GM19372 (cell line): ENCODE measurements around the gene PTPRE.

Experiments
- ATAC-seq: cut with Tn5 transposase; IDR thresholded peaks from one replicate; pipeline ENCODE4 v1.9.1; 2021; ENCODE audit warnings: mild to moderate bottlenecking, low read depth, moderate library complexity; ENCODE audit not compliant: unreplicated experiment

The PTPRE gene

GRCh38 chr10:127949831-127950230 lies 42.9 kb downstream of the PTPRE start:
- ATAC-seq, result no peak

- ATAC-seq, result no peak
Measured at GRCh38 chr10:127951861-127952574, 45.1 kb downstream of the PTPRE start.

- ATAC-seq, result no peak
Measured at GRCh38 chr10:127952575-127952869, 45.6 kb downstream of the PTPRE start.

GRCh38 chr10:127952918-127953317 lies 46.0 kb downstream of the PTPRE start:
- ATAC-seq, result no peak

GRCh38 chr10:127953876-127954275 lies 47.0 kb downstream of the PTPRE start:
- no peak for ATAC-seq

- ATAC-seq, result no peak
Measured at GRCh38 chr10:127959428-127959827, 52.5 kb downstream of the PTPRE start.

- no peak for ATAC-seq
Measured at GRCh38 chr10:127961071-127961470, 54.2 kb downstream of the PTPRE start.

GRCh38 chr10:127962205-127962604 lies 55.3 kb downstream of the PTPRE start:
- no peak for ATAC-seq

GRCh38 chr10:127963136-127963535 lies 56.2 kb downstream of the PTPRE start:
- no peak for ATAC-seq

GRCh38 chr10:127964621-127965020 lies 57.7 kb downstream of the PTPRE start:
- ATAC-seq, result no peak

GRCh38 chr10:127966875-127967274 lies 60.0 kb downstream of the PTPRE start:
- ATAC-seq, result no peak

- ATAC-seq, result no peak
Measured at GRCh38 chr10:127968027-127968441, 61.1 kb downstream of the PTPRE start.

GRCh38 chr10:127968659-127969058 lies 61.8 kb downstream of the PTPRE start:
- no peak for ATAC-seq

GRCh38 chr10:127971101-127971946 lies 64.4 kb downstream of the PTPRE start:
- ATAC-seq, result no peak

- ATAC-seq, result no peak
Measured at GRCh38 chr10:127971963-127972615, 65.2 kb downstream of the PTPRE start.

GRCh38 chr10:127972751-127973357 lies 66.0 kb downstream of the PTPRE start:
- no peak for ATAC-seq

GRCh38 chr10:127973791-127974311 lies 66.9 kb downstream of the PTPRE start:
- ATAC-seq, result no peak

GRCh38 chr10:127974911-127975310 lies 68.0 kb downstream of the PTPRE start:
- ATAC-seq, result no peak

- no peak for ATAC-seq
Measured at GRCh38 chr10:127976286-127976685, 69.4 kb downstream of the PTPRE start.

GRCh38 chr10:127976701-127977356 lies 69.9 kb downstream of the PTPRE start:
- ATAC-seq, result no peak
